Measurements from ENCODE around the gene MAFG.
"Not testable (repeated sequence)": the region's sequence is repeated elsewhere in the genome, so short reads cannot be mapped to it uniquely, and the experiment has no call there.

MAFG gene

GRCh38 chr17:81921996-81922565 lies 5.5 kb downstream of the MAFG start:
- no peak for DNase-seq

DNA sequence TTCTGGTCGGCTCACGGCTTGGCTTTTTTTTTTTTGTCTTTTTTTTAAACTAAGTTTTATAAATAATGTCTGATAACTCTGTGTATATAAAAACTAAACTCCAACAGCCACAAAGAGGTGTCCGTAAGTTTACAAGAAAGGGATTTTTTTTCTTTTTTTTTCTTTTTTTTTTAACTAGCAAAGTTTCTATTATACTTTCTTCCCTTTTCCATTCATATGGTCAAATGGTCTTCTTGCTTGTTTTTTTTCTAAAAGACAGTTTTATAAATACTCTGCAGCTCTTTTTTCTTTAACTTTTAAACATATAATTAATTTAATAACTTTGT lies 6.0 kb downstream of the MAFG start:
- no peak for DNase-seq

- DNase-seq: no peak
Measured at GRCh38 chr17:81920612-81921536, 6.7 kb downstream of the MAFG start.

GRCh38 chr17:81918832-81919545 lies 8.5 kb downstream of the MAFG start:
- no peak for DNase-seq

DNA sequence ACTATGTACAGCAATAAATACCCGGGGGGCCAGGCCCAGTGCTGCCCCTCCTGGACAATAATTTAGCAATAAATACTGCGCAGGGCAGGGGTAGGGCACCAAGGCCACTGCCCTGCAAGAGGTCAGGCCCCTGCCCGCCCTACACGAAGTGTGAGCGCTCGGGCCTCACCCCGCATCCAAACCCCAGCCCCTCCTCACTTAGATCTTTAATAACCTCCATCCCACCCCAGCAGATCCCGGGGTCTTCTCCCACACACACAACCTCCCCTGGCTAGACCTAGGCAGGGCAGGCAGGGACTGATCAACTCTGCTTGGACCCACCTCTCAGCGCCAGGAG lies 9.2 kb downstream of the MAFG start:
- not testable (repeated sequence) for DNase-seq

DNA sequence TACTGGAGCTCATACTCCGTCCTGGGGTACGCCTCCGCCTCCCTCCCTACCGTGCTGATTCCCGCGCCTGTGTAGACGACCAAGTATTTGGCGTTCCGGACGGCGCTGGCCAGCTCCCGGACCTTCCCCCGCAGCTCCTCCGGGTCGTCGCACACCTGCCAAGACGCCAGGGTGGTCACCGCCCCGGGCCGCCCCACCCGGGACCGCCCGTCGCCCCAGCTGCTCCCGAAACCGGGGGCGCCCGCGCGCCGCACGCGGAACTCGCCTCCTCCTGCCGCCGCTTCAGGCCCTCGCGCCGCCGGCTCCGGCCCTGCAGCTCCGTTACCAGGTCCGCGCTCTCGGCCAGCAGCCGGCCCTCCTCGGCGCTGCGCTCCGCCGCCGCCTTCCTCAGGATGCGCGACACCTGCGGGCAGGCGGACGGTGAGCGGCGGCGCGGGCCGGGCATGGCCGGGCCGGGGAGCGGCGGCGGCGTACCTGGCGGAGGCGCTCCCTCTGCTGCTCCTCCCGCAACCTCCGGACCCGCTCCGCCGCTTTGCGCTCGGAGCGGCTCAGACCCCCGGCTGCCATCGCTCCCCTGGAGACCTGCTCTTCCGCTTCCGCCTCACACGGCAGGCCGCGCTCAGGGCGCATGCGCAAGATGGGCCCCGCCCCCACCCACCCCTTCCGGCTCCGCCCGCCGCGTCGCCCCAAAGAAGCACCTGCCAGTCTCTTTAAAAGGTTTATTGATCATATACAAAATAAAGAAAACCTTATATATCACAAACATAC lies 9.8 kb downstream of the MAFG start, which contains the start of gene SIRT7:
Gene SIRT7 (minus strand): TSS at position 612 of the 768 bp plus-strand sequence. CDS start 45 bp downstream, at position 567.
- DNase-seq: peak; percentile 82

GRCh38 chr17:81916234-81917001 lies 11.1 kb downstream of the MAFG start:
- DNase-seq: no peak

- no peak for DNase-seq
Measured at GRCh38 chr17:81915331-81915730, 12.2 kb downstream of the MAFG start.

DNA sequence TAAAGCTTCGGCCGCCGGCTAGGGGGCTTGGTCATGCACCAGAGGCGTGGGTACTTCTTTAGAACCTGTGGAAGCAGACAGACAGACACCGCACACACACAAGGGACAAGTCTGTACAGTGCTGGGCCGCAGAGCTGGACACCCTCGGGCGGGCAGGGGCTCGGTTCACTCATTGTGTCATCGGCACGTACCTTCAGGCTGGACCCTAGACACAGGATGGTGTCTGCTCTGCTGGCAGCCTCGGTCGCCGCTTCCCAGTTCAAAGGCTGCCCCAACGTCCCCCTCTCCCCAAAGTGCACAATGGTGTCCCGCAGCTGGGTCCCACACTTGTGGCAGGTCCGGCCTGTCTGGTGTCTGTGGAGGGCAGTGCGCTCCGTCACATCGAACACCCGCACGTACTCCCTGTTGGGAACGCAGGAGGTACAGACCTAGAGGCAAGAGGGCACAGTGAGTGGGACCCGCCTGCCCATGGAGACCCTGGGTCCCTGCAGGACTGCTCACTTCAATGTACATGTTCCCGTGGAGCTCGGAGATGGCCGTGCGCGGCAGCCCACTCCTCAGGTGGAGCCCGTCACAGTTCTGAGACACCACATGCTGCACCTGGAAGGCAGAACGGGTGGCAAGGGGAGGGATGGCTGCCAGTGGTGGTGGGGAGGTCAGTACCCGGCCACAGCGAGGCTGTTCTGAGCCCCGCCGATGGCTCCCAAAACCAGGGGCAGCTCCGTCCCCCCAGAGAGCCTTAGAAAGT lies 13.3 kb downstream of the MAFG start:
- no peak for DNase-seq

DNA sequence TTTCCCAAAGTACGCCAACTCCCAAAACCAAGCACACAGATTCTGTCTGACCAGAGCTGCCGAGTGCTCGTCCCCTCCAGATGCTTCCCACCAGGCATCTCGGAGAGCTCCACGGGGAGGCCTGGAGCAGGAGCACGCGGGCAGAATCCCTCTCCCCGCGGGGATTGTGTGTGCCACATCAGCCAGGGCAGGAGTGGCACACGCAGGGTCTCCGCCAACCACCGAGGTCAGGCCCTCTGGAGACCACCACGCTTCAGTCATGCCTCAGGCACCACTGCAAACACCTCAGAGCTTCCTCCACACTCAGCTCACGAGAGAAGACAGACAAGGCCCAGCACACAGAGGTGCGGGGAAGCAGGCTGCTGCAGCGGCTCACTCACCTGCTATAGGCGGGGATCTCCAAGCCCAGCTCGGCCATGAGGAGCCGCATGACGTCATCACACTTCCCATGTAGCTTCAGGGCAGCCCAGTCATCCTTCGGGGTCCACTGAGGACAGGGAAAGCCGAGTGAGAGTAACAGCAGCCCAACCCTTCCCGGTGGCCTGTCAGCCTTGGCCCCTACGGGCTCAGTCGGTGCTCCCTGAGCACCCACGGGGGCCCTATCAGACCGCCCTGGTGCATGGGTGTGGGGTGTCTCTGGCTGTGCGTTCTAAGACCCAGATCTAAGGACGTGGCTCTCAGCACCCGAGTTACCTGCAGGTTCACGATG lies 14.0 kb downstream of the MAFG start:
- DNase-seq: no peak

- no peak for DNase-seq
Measured at GRCh38 chr17:81912441-81913309, 14.9 kb downstream of the MAFG start.

DNA sequence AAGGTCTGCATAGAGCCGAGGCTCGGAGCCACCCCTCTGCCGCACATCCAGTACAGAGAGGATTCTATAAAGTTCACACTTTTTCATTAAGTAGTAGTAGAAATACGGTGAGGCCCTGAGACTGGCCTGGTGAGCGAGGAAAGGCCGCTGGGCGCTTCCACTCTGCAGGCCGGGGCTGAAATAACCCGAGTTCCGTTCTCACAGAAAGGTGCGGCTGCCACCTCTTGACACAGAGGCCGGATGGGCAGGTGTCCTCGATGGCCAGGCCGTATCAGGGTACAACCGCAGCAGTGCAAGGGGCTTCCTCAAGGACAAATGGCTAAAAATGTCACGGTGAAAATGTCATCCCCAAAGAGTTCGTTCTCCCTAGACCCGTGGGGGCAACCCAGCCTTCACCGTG lies 15.6 kb downstream of the MAFG start:
- no peak for DNase-seq

- peak; percentile 91 for DNase-seq
Measured at GRCh38 chr17:81911277-81911961, 16.1 kb downstream of the MAFG start, which contains the start of gene PCYT2. TSS of gene PCYT2 (minus strand) at chr17:81911399. CDS start at chr17:81911355, 44 bp downstream.

- no peak for DNase-seq
Measured at GRCh38 chr17:81910840-81911276, 16.7 kb downstream of the MAFG start.

GRCh38 chr17:81909966-81910839 lies 17.3 kb downstream of the MAFG start:
- no peak for DNase-seq

DNA sequence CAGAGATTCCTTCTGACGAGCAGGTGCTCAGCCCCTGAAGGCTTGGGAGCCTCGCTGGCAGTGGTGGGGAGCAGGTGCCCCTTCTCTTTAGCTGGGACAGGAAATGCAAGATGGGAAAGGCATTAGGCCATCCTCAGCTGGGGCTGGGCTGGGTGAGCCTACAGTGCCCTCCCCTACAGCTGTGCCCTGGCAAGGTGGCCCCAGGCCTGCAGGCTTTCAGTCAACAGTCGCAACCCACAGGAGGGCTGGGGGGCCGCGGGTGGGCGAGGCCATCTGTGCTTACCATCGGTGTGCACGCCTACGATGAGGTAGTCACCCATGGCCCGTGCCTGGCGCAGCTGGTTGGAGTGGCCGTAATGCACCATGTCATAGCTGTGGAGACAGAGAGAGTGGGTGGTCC lies 18.3 kb downstream of the MAFG start:
- DNase-seq: no peak

GRCh38 chr17:81908793-81909192 lies 18.7 kb downstream of the MAFG start:
- DNase-seq: no peak

All from CD4-positive, alpha-beta T cell treated with Interleukin-4 for 4 hours (primary cell).